HCT116 (cell line): ENCODE data around the gene INS. TPM values are rescaled to one million over a fixed set of nuclear protein-coding genes. Genes with fewer than 3 reads are reported as not detected.

ENCODE experiments used
- ATAC-seq: fragments of 200-7000 bp; cut with Tn5 transposase; 2 replicates; pipeline ENCODE4 v1.9.1; 2020; ENCODE audit warnings: mild to moderate bottlenecking, moderate library complexity
- BruUV-seq: library from RNA; stranded (reverse); fragments of 400-500 nt; replicated peaks from 2 replicates; lab custom pipeline; 2021; lab: Mats Ljungman, UMichigan
- CTCF ChIA-PET: fragments of 300-600 bp; sonication (Branson Sonifier 250); formaldehyde crosslinking; loops from one replicate; lab custom pipeline; 2021; ENCODE audit warnings: antibody characterized with exemption; lab: Charles Lee
- POLR2A ChIA-PET: fragments of 300-600, 350-600 bp; sonication (Branson Sonifier 250); formaldehyde crosslinking; loops from one replicate; lab custom pipeline; 2021; ENCODE audit warnings: antibody characterized with exemption; lab: Charles Lee
- RAD21 ChIA-PET, 2 experiments: fragments of 300-600 bp; sonication (Branson Sonifier 250); formaldehyde crosslinking; loops; one replicate each; lab custom pipeline; 2023; ENCODE audit warnings: low total read pairs in 2 of 2; ENCODE audit not compliant: uncharacterized antibody in 2 of 2, unreplicated experiment in 2 of 2, low non-redundant PET in 1 of 2; lab: Charles Lee
- DNase-seq: peaks from one replicate; pipeline ENCODE4 v3.0.0-alpha.2; 2010; ENCODE audit warnings: low read depth, low spot score
- H2AFZ ChIP-seq: fragments of 200-600 bp; shearing (Covaris generic), sonication (generic); 2 replicates; pipeline ENCODE4 v1.6.1; 2017; ENCODE audit warnings: low read depth, mixed run types, mixed read lengths, antibody characterized with exemption, low read length; ENCODE audit not compliant: poor library complexity, severe bottlenecking
- H3K27ac ChIP-seq: 2 replicates; pipeline ENCODE4 v1.5.1; 2012; ENCODE audit warnings: low read depth, low read length
- H3K27me3 ChIP-seq: fragments of 200-600 bp; sonication (generic); 2 replicates; pipeline ENCODE4 v1.6.1; 2016; ENCODE audit warnings: mixed run types, low read length, mixed read lengths; ENCODE audit not compliant: insufficient read depth
- H3K36me3 ChIP-seq, 2 experiments: fragments of 200-500 bp in 1 of 2; fragments of 200-600 bp in 1 of 2; sonication (Bioruptor generic) in 1 of 2; sonication (generic) in 1 of 2; 2 replicates each; pipeline versions ENCODE4 v1.5.1 to v1.6.1; 2014 to 2016; ENCODE audit warnings: low read length in 2 of 2, inconsistent platforms in 1 of 2, mixed read lengths in 1 of 2, mixed run types in 1 of 2; ENCODE audit not compliant: insufficient read depth in 2 of 2, control insufficient read depth in 1 of 2
- H3K4me1 ChIP-seq, 2 experiments: fragments of 200-600 bp in 1 of 2; sonication (generic) in 1 of 2; 2 replicates each; pipeline versions ENCODE4 v1.5.1 to v1.6.1; 2012 to 2017; ENCODE audit warnings: low read length in 2 of 2, inconsistent platforms in 1 of 2, mild to moderate bottlenecking in 1 of 2, mixed read lengths in 1 of 2, mixed run types in 1 of 2, moderate library complexity in 1 of 2; ENCODE audit not compliant: insufficient read depth in 2 of 2, control insufficient read depth in 1 of 2
- H3K4me2 ChIP-seq: fragments of 200-600 bp; sonication (generic); 2 replicates; pipeline ENCODE4 v1.6.1; 2017; ENCODE audit warnings: mixed run types, low read length, mixed read lengths
- H3K4me3 ChIP-seq, 2 experiments: fragments of 200-600 bp in 1 of 2; sonication (generic) in 1 of 2; replicated peaks in 1 of 2; 2 replicates each; pipeline ENCODE4 v1.5.1; 2011 to 2016; ENCODE audit warnings: low read length in 2 of 2, control low read depth in 1 of 2, low read depth in 1 of 2, mild to moderate bottlenecking in 1 of 2, mixed read lengths in 1 of 2, mixed run types in 1 of 2
- H3K79me2 ChIP-seq: fragments of 200-600 bp; sonication (generic); 2 replicates; pipeline ENCODE4 v1.6.1; 2017; ENCODE audit warnings: mild to moderate bottlenecking, mixed run types, low read length, moderate library complexity, mixed read lengths; ENCODE audit not compliant: insufficient read depth
- H3K9ac ChIP-seq: fragments of 200-600 bp; sonication (generic); 2 replicates; pipeline ENCODE4 v1.6.1; 2016; ENCODE audit warnings: low read length, mixed read lengths
- H3K9me2 ChIP-seq: fragments of 200-600 bp; sonication (generic), shearing (Covaris generic); 2 replicates; pipeline ENCODE4 v1.6.1; 2017; ENCODE audit warnings: mixed run types, mild to moderate bottlenecking, moderate library complexity; ENCODE audit not compliant: insufficient read depth
- H3K9me3 ChIP-seq, 2 experiments: fragments of 200-500 bp in 1 of 2; fragments of 200-600 bp in 1 of 2; sonication (Bioruptor generic) in 1 of 2; sonication (generic) in 1 of 2; 2 replicates each; pipeline ENCODE4 v1.6.1; 2014 to 2017; ENCODE audit warnings: low read length in 2 of 2, mixed read lengths in 2 of 2, inconsistent platforms in 1 of 2, low read depth in 1 of 2, mild to moderate bottlenecking in 1 of 2, mixed run types in 1 of 2, moderate library complexity in 1 of 2; ENCODE audit not compliant: control insufficient read depth in 1 of 2, insufficient read depth in 1 of 2
- H4K20me1 ChIP-seq: fragments of 200-600 bp; sonication (generic), shearing (Covaris generic); 2 replicates; pipeline ENCODE4 v1.6.1; 2017; ENCODE audit warnings: mixed run types, mild to moderate bottlenecking, moderate library complexity; ENCODE audit not compliant: insufficient read depth
- CBX3 ChIP-seq: IDR thresholded peaks from 2 replicates; pipeline ENCODE4 v1.6.1; 2012; ENCODE audit warnings: low read depth
- EZH2 ChIP-seq: fragments of 200-600 bp; sonication (generic); IDR thresholded peaks from 2 replicates; pipeline ENCODE4 v1.6.1; 2017; ENCODE audit warnings: antibody characterized with exemption, mixed run types
- POLR2A ChIP-seq: IDR thresholded peaks from 2 replicates; pipeline ENCODE4 v1.7.0; 2011; ENCODE audit warnings: borderline replicate concordance; ENCODE audit not compliant: insufficient read depth, insufficient read length; ENCODE audit errors: extremely low read depth
- POLR2AphosphoS5 ChIP-seq: IDR thresholded peaks from 2 replicates; pipeline ENCODE4 v1.6.1; 2011; ENCODE audit warnings: mild to moderate bottlenecking, low read depth, low read length, moderate library complexity
- TCF7L2 ChIP-seq: IDR thresholded peaks from 2 replicates; pipeline ENCODE4 v1.7.0; 2011; ENCODE audit warnings: borderline replicate concordance, inconsistent platforms; ENCODE audit not compliant: insufficient read depth, insufficient read length; ENCODE audit errors: extremely low read depth
- YY1 ChIP-seq: IDR thresholded peaks from 2 replicates; pipeline ENCODE4 v1.6.1; 2011; ENCODE audit warnings: low read length, low read depth, moderate library complexity, mild to moderate bottlenecking; ENCODE audit not compliant: insufficient replicate concordance; ENCODE audit errors: extremely low read depth
- ZNF274 ChIP-seq: fragments of 200-500 bp; sonication (Bioruptor generic); IDR thresholded peaks from 2 replicates; pipeline ENCODE4 v1.6.1; 2014; ENCODE audit warnings: mild to moderate bottlenecking, low read depth, low read length, inconsistent platforms
- intact Hi-C: fragments of 100-400 bp; cut with micrococcal nuclease; formaldehyde crosslinking; loops from 2 replicates; pipeline ENCODE4 v1.10.0; 2022
- total RNA-seq: library from RNA; stranded (reverse); gene quantifications from one replicate; pipeline ENCODE4 v1.2.1, GENCODE V29; 2021; ENCODE audit not compliant: unreplicated experiment
- TF ChIP-seq, protein P1 (sequence below): IDR thresholded peaks from 2 replicates; pipeline ENCODE4 v1.6.1; 2012

INS gene
- total RNA-seq, 1 experiment from 2014 or later: 0.44 TPM

DNA sequence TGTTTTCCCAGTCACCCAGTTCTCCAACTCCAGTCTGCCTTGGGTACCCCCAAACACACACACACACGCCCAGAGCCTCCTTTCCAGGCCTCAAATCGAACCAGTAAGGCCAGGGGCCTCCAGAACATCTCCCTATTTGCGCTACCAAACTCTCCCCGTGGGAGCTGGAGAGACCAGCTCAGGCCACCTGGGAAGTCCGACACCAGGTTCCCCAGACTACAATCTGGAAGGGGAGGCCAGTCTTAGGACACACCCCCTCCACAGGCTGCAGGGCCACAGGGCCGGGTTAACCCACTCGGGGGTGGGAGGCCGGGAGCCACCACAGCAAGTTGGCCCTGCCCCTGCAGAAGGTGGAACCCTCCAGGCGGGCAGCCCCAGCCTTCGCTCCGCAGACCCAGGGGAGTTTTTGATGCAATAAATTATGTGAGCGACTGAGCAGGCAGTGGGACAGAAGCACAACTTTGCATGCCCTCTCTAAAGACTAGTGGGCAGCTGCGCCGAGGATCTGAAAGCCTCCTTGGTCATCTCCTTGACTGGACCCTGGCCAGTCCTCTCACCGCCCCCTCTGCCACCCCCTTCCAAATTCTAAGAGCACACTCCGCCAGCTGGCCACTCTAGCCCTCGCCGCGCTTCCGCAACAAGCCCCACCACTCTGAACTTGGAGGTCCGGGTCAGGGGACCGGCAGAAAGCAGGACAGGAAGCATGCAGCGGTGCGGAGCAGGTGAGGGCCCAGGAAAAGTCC is 24.6 kb downstream of the INS start:
- POLR2A ChIA-PET: interaction anchor here (0.7 kb wide), 1 partner anchor 13 kb away, joined by 3 read pairs; no protein-coding TSS in a partner anchor
- TF ChIP-seq YY1 (no peak), POLR2A (no peak), POLR2AphosphoS5 (no peak)

DNA sequence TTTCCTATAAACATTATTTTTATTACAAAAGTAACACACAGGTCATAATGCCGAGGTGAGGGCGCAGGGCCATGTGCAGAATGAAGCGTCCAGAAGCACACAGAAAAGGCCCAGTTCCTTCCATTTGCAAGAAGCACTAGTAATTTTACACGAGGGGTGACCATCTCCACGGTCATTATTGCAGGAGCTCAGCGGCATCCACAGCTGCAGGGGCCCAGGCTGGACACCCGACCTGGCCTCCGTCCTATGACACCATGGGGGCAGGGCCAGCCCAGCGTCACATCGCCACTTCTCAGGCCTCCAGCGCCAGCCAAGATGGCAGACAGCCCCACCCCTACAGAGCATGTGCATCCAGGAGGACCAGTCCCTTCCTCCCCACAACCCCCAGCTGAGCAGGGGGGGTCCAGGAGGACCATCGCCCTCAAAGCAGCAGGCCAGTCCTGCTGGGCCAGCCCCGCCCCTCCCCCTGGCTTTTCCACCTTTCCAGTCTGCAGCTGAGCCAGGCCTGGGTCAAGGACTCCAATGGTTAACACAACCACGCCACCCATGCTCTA is 25.3 kb downstream of the INS start:
- no peak overlapping the region for H3K4me2 ChIP-seq
- TF ChIP-seq TCF7L2 (no peak), EZH2 (no peak), ZNF274 (no peak), CBX3 (no peak)
- TF ChIP-seq, protein P1, sequence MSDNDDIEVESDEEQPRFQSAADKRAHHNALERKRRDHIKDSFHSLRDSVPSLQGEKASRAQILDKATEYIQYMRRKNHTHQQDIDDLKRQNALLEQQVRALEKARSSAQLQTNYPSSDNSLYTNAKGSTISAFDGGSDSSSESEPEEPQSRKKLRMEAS: no peak
- BruUV-seq: no TSS peak
- no peaks in the 10 kb centered on the region for H3K36me3 ChIP-seq
- H3K27ac ChIP-seq: no peak overlapping the region; the same call in 1 of the 2 replicates
- H3K4me1 ChIP-seq: peaks cover 0 to 16% of the 10 kb centered on the region in 2 experiments; a peak in 2 of 4 replicates
- no peak for DNase-seq
- no peak overlapping the region for H2AFZ ChIP-seq
- RAD21 ChIA-PET: no interaction called here
- H3K9me3 ChIP-seq: no peaks in the 10 kb centered on the region
- no peaks in the 10 kb centered on the region for H4K20me1 ChIP-seq
- no peak overlapping the region for H3K4me3 ChIP-seq
- no peaks in the 10 kb centered on the region for H3K27me3 ChIP-seq
- CTCF ChIA-PET: no interaction called here
- POLR2A ChIA-PET: no interaction called here
- H3K79me2 ChIP-seq: no peaks in the 10 kb centered on the region
- H3K9ac ChIP-seq: no peak overlapping the region
- intact Hi-C loops: loop anchor here (5.0 kb wide), 1 partner anchor 48 kb away; no protein-coding TSS in a partner anchor
- ATAC-seq: no peak
- H3K9me2 ChIP-seq: no peaks in the 10 kb centered on the region

More for the DNA sequence above, 24.6 kb downstream of the INS start:
- DNase-seq: no peak
- no peak for ATAC-seq
- intact Hi-C loops: loop anchor here (5.0 kb wide), 1 partner anchor 49 kb away; no protein-coding TSS in a partner anchor
- no peak overlapping the region for H3K9ac ChIP-seq
- ChIA-PET CTCF (interaction anchor here (1.0 to 1.2 kb wide), 2 partner anchors 14 to 484 kb away, joined by 4 to 16 read pairs; no protein-coding TSS in a partner anchor), RAD21 (no interaction called here)
- H3K79me2 ChIP-seq: no peaks in the 10 kb centered on the region
- no peaks in the 10 kb centered on the region for H3K27me3 ChIP-seq
- no peaks in the 10 kb centered on the region for H3K36me3 ChIP-seq
- no peak overlapping the region; the same call in 1 of the 2 replicates for H3K27ac ChIP-seq
- peak overlapping the region; percentile 96; the same call in 1 of the 2 replicates for H3K4me2 ChIP-seq
- no peaks in the 10 kb centered on the region for H3K9me2 ChIP-seq
- H4K20me1 ChIP-seq: no peaks in the 10 kb centered on the region
- no peak overlapping the region for H2AFZ ChIP-seq
- peaks cover 0 to 16% of the 10 kb centered on the region in 2 experiments; a peak in 2 of 4 replicates for H3K4me1 ChIP-seq
- no peaks in the 10 kb centered on the region for H3K9me3 ChIP-seq
- H3K4me3 ChIP-seq: no peak overlapping the region
- BruUV-seq: no TSS peak
